NCI-H2029 (cell line): ENCODE data around the gene EPHA4.

Experiments
- DNase-seq: peaks from one replicate; lab custom pipeline; 2025; lab: John Stamatoyannopoulos, UW

Gene EPHA4

GRCh38 chr2:221392228-221392881 lies 179.7 kb downstream of the EPHA4 start:
- no peak for DNase-seq

DNA sequence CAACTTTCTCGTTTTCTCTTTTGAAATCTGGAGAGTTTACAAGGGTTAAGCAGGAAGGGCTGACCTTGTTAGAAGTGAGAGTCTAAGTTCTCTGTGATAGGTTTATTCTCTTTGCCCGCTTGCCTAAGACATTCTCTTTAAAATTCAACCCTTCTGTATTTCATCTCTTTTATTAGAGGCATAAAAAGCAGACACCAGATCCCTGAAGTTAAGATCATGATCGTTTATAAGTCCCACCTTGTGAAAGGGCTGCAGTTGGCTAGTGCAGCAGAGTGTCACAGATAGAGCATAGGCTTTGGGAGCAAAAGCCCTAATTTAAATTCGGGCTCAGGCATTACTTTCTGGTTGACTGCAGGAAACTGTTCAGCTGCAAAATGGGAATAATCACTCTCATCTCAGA lies 181.2 kb downstream of the EPHA4 start:
- no peak for DNase-seq

GRCh38 chr2:221389904-221390303 lies 182.2 kb downstream of the EPHA4 start:
- no peak for DNase-seq

- no peak for DNase-seq
Measured at GRCh38 chr2:221389421-221389820, 182.7 kb downstream of the EPHA4 start.

DNA sequence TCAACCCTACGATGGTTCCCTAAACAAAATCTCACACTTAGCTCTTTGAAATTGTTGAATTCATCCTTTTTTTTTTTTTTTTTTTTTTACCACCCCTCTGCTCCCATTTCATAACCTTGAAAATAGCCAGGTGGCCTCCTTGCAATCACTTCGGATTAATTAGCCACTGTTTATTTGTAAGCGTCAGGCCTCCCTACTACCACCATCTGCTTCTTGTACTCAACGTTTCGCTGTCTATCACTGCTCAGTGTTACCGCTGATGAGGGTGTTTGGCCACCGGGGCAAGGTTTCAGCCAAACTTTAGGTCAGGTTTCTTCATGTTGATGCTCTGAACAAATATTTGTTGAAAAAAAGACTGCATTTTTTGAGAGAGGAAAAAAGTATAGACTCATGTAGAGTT lies 183.2 kb downstream of the EPHA4 start:
- no peak for DNase-seq

DNA sequence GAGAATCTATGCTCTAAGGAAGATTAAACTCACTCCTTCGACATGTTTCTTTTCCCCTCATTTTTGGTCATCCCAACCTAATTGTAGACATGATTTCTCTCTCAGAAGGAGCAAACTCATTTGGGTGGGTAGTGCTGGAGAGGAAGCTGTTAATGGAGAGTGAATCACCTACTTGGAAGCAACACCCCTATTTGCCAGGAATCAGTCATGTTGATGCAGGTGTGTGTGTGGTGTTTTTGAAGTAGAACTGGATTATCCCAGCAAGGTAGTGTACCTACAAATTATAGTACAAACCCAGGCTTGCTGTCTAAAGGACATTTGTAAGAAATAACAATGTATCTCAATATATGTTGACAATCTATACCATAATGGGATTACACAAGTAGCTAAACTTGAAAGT lies 186.4 kb downstream of the EPHA4 start:
- no peak for DNase-seq

DNA sequence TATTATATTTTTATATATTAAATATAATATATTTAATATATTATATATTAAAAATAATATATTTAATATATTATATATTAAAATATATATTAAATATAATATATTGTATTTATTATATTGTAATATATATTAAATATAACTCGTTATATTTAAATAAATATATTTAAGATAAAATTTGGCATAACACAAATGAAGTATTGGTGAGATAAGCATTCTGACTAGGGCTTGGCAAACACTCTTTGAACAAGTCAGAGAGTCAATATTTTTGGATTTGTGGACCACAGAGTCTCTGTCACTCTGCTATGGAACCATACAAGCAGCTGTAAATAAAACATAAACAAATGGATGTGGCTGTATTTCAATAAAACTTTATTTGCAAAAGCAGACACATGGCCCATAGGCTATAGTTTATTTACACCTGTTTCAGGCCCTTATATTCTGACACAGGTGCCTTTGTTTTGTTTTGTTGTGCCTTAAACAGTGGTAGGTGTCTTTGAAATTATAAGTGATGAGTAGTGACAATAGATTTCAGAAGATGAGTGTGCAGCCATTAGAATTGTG lies 190.1 kb downstream of the EPHA4 start:
- DNase-seq, result no peak

DNA sequence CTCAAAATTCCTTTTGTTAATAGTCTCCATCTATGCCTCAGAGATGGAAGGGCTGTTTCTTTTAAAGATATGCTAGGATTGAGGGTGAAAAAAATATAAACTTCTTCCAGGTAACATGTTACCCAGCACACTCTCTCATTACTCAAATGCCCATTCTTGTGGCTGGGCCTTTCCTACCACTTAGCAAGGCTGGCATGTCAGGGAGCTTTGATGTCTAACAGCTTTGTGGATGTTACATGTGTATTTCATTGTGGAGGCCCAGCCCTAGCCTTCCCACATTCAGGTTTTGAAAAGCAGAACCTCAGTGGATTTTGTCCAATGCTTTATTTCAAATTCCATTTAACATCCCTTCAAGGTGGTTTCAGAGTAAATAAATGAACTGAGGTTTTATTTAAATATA lies 191.4 kb downstream of the EPHA4 start:
- no peak for DNase-seq

GRCh38 chr2:221380062-221380461 lies 192.0 kb downstream of the EPHA4 start:
- no peak for DNase-seq

GRCh38 chr2:221377597-221377996 lies 194.5 kb downstream of the EPHA4 start:
- DNase-seq, result no peak

- no peak for DNase-seq
Measured at GRCh38 chr2:221377066-221377465, 195.0 kb downstream of the EPHA4 start.

GRCh38 chr2:221374234-221374633 lies 197.9 kb downstream of the EPHA4 start:
- no peak for DNase-seq

GRCh38 chr2:221372907-221373306 lies 199.2 kb downstream of the EPHA4 start:
- no peak for DNase-seq

DNA sequence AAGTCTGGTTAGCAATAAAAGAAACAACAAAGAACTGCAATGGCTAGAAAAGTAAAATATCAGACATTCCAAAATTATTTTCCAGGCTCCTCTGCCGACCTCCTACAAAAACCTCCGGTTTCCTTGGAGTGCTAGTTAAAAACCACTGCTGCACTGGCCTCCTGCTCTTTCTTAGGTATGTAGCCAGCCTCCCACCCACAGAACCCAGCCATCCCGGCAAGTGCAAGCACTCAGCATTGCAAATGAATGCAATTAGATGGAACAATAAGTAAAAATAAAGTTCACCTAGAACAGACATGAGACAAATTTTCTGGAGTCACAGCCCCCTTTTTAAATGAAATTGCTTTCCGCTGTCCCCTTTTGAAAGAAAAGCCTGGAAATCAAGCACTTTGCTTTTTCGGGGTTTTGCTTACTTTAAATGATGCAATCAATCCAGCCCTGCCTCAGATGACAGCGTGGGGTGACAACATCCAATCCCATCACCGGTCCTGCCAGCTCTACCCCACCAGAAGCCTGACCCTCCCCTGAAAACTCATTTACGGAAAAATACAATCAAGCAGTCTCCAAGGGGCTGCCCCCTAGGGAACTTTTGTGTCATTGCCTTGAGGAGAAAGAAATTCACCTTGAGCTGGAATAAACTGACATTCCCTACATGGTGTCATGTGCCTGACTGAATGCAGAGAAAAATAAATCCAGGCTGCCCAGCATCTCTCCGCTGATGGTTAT lies 199.8 kb downstream of the EPHA4 start:
- no peak for DNase-seq

GRCh38 chr2:221371347-221371746 lies 200.8 kb downstream of the EPHA4 start:
- DNase-seq, result no peak

- no peak for DNase-seq
Measured at GRCh38 chr2:221370857-221371211, 201.3 kb downstream of the EPHA4 start.

DNA sequence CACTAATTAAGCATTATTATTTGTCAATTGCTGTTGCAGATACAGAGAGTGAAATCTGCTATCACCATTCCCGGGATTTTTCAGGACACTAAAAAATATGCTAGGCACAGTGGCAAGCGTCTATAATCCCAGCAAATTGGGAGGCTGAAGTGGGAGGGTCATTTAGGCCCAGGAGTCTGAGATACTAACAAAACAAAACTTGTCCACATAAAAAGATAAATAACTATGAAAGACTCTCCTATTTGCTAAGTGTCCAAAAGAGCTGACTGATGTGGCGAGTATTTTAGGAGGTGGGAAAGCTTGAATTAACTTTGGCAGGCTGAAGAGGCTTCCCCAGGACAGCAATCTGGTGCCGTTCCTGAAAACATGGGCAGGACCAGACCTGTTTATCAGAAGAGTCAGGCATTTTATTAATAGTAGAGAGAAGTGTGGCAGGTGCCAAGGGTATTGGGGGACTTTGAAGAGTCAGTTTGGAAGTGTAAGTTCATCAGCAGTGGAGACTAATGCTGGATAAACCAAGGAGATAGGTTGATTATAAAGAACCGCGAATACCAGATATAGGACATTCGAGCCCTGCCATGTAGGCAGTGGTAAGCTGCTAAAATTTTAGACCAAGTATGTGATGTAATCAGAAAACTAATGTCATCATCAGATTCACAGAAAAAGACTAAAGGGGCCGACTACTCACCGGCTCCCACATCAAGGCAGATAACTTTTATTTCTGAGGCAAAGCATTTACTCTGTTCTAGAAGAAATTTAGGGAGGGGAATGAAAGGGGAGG lies 201.8 kb downstream of the EPHA4 start:
- no peak for DNase-seq
